Epithelial cell of esophagus (primary cell): ENCODE results near the gene MEI4.

Experiments used
- DNase-seq: peaks from one replicate; pipeline ENCODE4 v3.0.0; 2010; ENCODE audit warnings: low read depth
- H3K4me3 ChIP-seq: 2 replicates; pipeline ENCODE4 v1.5.1; 2011; ENCODE audit warnings: mild to moderate bottlenecking, low read length, control low read depth
- CTCF ChIP-seq: IDR thresholded peaks from 2 replicates; pipeline ENCODE4 v1.5.1; 2011; ENCODE audit warnings: low read depth, mild to moderate bottlenecking, low read length, control low read depth, inconsistent platforms; ENCODE audit not compliant: insufficient read depth; ENCODE audit errors: missing control alignments

MEI4 gene

GRCh38 chr6:77876300-77876699 lies 223.5 kb downstream of the MEI4 start:
- no peak for TF ChIP-seq CTCF
- peak; percentile 16 for DNase-seq
- H3K4me3 ChIP-seq, result no peak overlapping the region

- no peak for DNase-seq
- no peak overlapping the region for H3K4me3 ChIP-seq
- TF ChIP-seq CTCF, result no peak
Observed at GRCh38 chr6:77879527-77879926, 226.7 kb downstream of the MEI4 start.

GRCh38 chr6:77880501-77880900 lies 227.7 kb downstream of the MEI4 start:
- peak; percentile 45 for DNase-seq
- H3K4me3 ChIP-seq, result no peak overlapping the region
- no peak for TF ChIP-seq CTCF

DNA sequence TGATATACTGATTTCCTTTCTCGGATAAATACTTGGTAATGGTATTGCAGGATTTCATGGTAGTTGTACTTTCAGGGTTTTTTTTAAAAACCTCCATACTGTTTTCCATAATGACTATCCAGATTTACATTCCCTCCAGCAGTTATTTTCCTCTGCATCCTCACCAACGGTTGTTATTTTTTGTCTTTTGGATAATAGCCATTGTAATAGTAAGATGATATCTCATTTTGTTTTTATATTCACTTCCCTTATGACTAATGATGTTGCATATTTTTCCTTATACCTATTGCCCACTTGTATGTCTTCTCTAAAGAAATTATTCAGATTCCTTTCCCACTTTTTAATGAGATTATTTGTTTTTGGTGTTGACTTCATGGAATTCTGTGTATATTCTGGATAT lies 231.0 kb downstream of the MEI4 start:
- TF ChIP-seq CTCF, result no peak
- peak; percentile 8 for DNase-seq
- H3K4me3 ChIP-seq, result no peak overlapping the region

GRCh38 chr6:77893391-77893790 lies 240.6 kb downstream of the MEI4 start:
- no peak for TF ChIP-seq CTCF
- no peak overlapping the region for H3K4me3 ChIP-seq
- no peak for DNase-seq

DNA sequence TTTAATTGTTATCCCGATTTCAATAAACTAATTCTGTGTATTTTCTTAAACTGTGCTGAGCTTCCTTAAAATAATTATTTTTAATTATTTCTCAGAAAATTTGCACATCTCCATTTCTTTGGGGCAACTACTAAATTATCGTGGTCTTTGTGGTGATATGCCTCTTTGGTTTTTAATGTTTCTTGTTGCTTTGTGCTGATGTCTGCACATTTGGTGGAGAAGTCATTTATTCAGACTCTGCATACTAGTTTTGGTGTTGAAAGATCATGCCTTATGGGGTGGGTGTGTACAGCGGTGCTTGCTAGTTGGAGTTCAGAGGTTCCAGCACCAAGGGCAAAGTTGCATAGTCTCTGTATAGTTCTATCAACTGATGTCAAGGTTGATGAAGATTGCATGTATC lies 253.2 kb downstream of the MEI4 start:
- no peak for TF ChIP-seq CTCF
- H3K4me3 ChIP-seq, result no peak overlapping the region
- DNase-seq, result no peak

DNA sequence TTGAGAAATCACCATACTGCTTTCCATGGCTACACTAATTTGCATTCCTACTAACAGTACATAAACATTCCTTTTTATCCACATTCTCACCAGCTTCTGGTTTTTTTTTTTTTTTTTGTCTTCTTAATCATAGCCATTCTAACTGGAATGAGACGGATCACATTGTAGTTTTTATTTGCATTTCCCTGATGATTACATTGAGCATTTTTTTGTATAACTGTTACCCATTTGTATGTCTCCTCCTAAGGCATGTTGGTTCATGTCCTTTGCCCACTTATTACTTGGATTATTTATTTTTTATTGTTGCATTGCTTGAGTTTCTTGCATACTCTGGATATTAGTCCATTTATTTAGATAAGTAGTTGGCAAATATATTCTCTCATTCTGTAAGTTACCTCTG lies 258.0 kb downstream of the MEI4 start:
- DNase-seq, result peak; percentile 58
- H3K4me3 ChIP-seq, result no peak overlapping the region
- TF ChIP-seq CTCF, result no peak
